CD4-positive, alpha-beta memory T cell (primary cell): ENCODE data around the gene RAP1GAP. TPM values are rescaled to one million over a fixed set of nuclear protein-coding genes. Genes with fewer than 3 reads are reported as not detected.
"Not testable (repeated sequence)": the region's sequence is repeated elsewhere in the genome, so short reads cannot be mapped to it uniquely, and the experiment has no call there.

Experiments
- CTCF ChIA-PET: fragments of 350-600 bp; sonication (Branson Sonifier 250); formaldehyde crosslinking; loops from one replicate; lab custom pipeline; 2021; ENCODE audit warnings: inconsistent platforms; ENCODE audit not compliant: partially characterized antibody; lab: Charles Lee
- POLR2A ChIA-PET: fragments of 350-600 bp; sonication (Branson Sonifier 250); formaldehyde crosslinking; loops from one replicate; lab custom pipeline; 2021; ENCODE audit not compliant: partially characterized antibody; lab: Charles Lee
- DNase-seq, 5 donors: peaks; one replicate each; pipeline versions ENCODE4 v3.0.0 to v3.0.0-alpha.2; 2020 to 2022; ENCODE audit warnings: mixed read lengths in 1 of 5
- H3K27ac ChIP-seq: one replicate; pipeline ENCODE4 v1.7.0; 2013; ENCODE audit warnings: low read depth, low read length
- H3K27me3 ChIP-seq: 2 replicates; pipeline ENCODE4 v1.7.0; 2013; ENCODE audit warnings: mild to moderate bottlenecking, low read length, moderate library complexity; ENCODE audit not compliant: insufficient read depth
- H3K36me3 ChIP-seq: 2 replicates; pipeline ENCODE4 v1.7.0; 2013; ENCODE audit warnings: mild to moderate bottlenecking, low read length, moderate library complexity; ENCODE audit not compliant: insufficient read depth
- H3K4me1 ChIP-seq: 2 replicates; pipeline ENCODE4 v1.7.0; 2013; ENCODE audit warnings: mild to moderate bottlenecking, low read length, moderate library complexity; ENCODE audit not compliant: insufficient read depth
- H3K4me3 ChIP-seq, 2 donors: one replicate each; pipeline ENCODE4 v1.7.0; 2013; ENCODE audit warnings: low read length in 2 of 2, mild to moderate bottlenecking in 1 of 2
- H3K9me3 ChIP-seq, 2 donors: one replicate each; pipeline ENCODE4 v1.7.0; 2013; ENCODE audit warnings: low read length in 2 of 2, control low read depth in 1 of 2; ENCODE audit not compliant: control insufficient read depth in 1 of 2
- H3K27ac Mint-ChIP-seq, 7 donors: one replicate each; pipeline ENCODE4 v1.8.0; 2020 to 2021; ENCODE audit warnings: mixed read lengths in 7 of 7, mild to moderate bottlenecking in 6 of 7, inconsistent platforms in 3 of 7, moderate library complexity in 3 of 7
- H3K27me3 Mint-ChIP-seq, 2 donors: one replicate each; pipeline ENCODE4 v1.8.0; 2020 to 2021; ENCODE audit warnings: mixed read lengths in 2 of 2
- H3K36me3 Mint-ChIP-seq, 2 donors: one replicate each; pipeline ENCODE4 v1.8.0; 2020 to 2021; ENCODE audit warnings: mixed read lengths in 2 of 2, inconsistent platforms in 1 of 2, mild to moderate bottlenecking in 1 of 2
- H3K4me1 Mint-ChIP-seq, 4 donors: one replicate each; pipeline ENCODE4 v1.8.0; 2020 to 2021; ENCODE audit warnings: mixed read lengths in 4 of 4, mild to moderate bottlenecking in 1 of 4
- H3K4me3 Mint-ChIP-seq, 8 donors: one replicate each; pipeline ENCODE4 v1.8.0; 2020 to 2021; ENCODE audit warnings: mixed read lengths in 8 of 8, mild to moderate bottlenecking in 7 of 8, moderate library complexity in 6 of 8, inconsistent platforms in 3 of 8
- H3K9me3 Mint-ChIP-seq, 8 donors: one replicate each; pipeline ENCODE4 v1.8.0; 2020 to 2021; ENCODE audit warnings: mixed read lengths in 8 of 8, mild to moderate bottlenecking in 5 of 8, inconsistent platforms in 3 of 8, moderate library complexity in 1 of 8
- intact Hi-C: fragments of 100-400 bp; cut with micrococcal nuclease; formaldehyde crosslinking; loops from one replicate; pipeline ENCODE4 v1.15.1; 2023
- polyA plus RNA-seq, 2 donors: library from polyadenylated mRNA; unstranded; fragments of 300-500 nt; fragmentation: Illumina TruSeq; gene quantifications; one replicate each; pipeline ENCODE4 v1.2.3, GENCODE V29; 2021
- total RNA-seq, 2 experiments: library from RNA; stranded (reverse); gene quantifications; one replicate each; pipeline ENCODE4 v1.2.3, GENCODE V29; 2021

Gene RAP1GAP
- total and polyA plus RNA-seq, 4 experiments from 2014 or later, result 0.23 to 0.72 TPM; not detected in 2

DNA sequence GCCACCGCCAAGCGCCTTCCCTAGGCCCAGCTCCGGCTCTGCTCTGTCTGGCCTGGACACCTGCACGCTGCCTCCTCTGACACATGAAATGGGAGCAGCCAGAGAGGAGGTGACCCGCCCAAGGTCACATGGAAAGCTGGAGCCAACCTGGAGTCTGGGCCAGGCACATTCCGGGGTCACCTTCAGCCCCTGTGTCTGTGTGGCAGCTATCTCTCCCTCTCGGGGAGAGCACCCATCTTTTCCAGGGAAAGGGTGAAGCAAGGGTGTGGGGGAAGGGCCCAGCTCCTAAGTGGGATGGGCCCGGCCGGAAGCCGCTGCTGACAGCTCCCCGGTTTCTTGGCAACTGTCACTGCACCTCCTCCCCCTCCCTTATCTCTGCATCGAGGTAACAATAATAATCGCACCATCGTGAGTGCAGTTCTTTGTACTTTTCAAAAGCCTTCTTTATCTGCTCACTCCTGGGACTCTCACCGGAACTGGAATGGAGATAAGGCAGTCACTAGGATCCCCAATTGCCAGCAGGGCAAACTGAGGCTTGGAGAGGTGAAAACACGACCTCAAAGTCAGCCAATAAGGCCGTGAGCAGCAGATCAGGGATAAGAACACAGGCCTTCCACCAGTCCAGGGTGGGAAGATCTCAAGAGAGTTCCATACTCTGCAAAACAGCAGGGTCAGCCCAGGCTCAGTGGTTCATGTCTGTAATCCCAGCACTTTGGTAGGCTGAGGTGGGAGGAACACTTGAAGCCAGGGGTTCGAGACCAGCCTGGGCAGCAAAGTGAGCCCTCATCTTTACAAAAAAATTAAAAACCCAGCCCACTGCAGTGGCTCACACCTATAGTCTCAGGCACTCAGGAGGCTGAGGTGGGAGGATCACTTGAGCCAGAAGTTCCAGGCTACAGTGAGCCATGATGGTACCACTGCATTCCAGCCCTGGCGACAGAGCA, 36.9 kb downstream of the RAP1GAP start:
- Histone ChIP-seq H3K4me3 (no peak overlapping the region), H3K4me1 (no peaks in the 10 kb centered on the region), H3K27me3 (no peaks in the 10 kb centered on the region), H3K36me3 (no peaks in the 10 kb centered on the region), H3K27ac (no peak overlapping the region), H3K9me3 (no peaks in the 10 kb centered on the region)
- Mint-ChIP-seq H3K9me3 (peaks cover 0 to 1% (median 0%) of the 10 kb centered on the region in 8 donors), H3K27ac (no peak overlapping the region), H3K4me1 (no peaks in the 10 kb centered on the region), H3K4me3 (no peak overlapping the region), H3K27me3 (peaks cover 5 to 11% of the 10 kb centered on the region in 2 donors), H3K36me3 (no peaks in the 10 kb centered on the region)
- ChIA-PET CTCF (interaction anchor here (0.6 kb wide), 1 partner anchor 13 kb away, joined by 3 read pairs; no protein-coding TSS in a partner anchor), POLR2A (no interaction called here)
- no peak for DNase-seq
- intact Hi-C loops, result no loop called here

DNA sequence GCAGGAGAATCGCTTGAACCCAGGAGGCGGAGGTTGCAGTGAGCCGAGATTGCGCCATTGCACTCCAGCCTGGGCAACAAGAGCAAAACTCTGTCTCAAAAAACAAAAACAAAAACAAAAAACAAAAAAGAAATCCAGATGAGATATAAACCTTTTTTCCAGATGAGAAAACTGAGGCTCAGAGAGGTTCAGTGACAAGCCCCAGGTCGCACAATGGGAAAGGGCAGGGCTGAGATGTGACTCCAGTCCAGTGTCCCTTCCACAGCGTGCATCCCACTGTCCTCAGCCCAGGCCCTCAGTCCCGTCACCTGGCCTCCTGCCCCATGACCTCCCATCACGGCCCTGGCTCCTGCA, 37.6 kb downstream of the RAP1GAP start:
- intact Hi-C loops, result not testable (repeated sequence)

DNA sequence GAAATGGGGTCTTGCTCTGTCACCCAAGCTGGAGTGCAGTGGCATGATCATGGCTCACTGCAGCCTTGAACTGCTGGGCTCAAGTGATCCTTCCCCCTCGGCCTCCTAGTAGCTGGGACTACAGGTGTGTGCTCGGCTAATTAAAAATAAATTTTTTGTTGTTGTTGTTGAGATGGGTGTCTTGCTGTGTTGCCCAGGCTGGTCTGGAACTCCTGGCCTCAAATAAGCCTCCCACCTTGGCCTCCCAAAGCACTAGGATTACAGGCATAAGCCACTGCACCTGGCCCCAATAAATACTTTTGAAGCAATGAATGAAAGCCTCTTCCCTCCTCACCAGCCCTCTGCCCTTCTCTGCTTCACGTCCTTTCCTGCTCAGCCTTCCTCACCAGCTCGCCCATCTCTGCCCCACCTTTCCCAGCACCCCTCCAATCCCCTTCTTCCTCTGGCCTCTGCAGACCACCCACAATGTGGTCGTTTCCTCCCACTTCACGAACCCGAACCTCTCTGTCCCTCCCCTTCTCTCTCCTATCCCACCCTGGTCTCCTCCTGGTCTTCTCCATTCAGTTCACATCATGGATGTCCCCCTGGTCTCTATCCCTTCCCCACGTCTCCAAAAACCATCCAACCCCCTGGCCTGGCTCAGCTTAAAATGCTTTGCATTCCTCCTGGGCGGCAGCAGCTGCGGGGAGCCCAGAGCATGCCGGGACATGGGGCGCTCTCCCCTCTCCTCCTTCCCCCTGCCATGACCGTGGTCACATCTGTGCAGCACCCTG, 38.4 kb downstream of the RAP1GAP start:
- H3K27ac Mint-ChIP-seq, result no peak overlapping the region
- Histone ChIP-seq H3K36me3 (no peaks in the 10 kb centered on the region), H3K4me1 (no peaks in the 10 kb centered on the region), H3K27me3 (no peaks in the 10 kb centered on the region), H3K27ac (no peak overlapping the region), H3K4me3 (no peak overlapping the region), H3K9me3 (no peaks in the 10 kb centered on the region)
- no peaks in the 10 kb centered on the region for H3K4me1 Mint-ChIP-seq
- no peak for DNase-seq
- peaks cover 5 to 11% of the 10 kb centered on the region in 2 donors for H3K27me3 Mint-ChIP-seq
- intact Hi-C loops, result no loop called here
- peaks cover 0 to 1% (median 0%) of the 10 kb centered on the region in 8 donors for H3K9me3 Mint-ChIP-seq
- no peaks in the 10 kb centered on the region for H3K36me3 Mint-ChIP-seq
- H3K4me3 Mint-ChIP-seq, result no peak overlapping the region
- ChIA-PET POLR2A (no interaction called here), CTCF (no interaction called here)

More for the DNA sequence above, 37.6 kb downstream of the RAP1GAP start:
- H3K36me3 Mint-ChIP-seq, DNase-seq, H3K36me3 ChIP-seq, H3K4me3 ChIP-seq, H3K9me3 ChIP-seq, H3K4me3 Mint-ChIP-seq, H3K4me1 ChIP-seq, H3K27me3 ChIP-seq, H3K27ac ChIP-seq, H3K4me1 Mint-ChIP-seq, H3K27ac Mint-ChIP-seq, POLR2A ChIA-PET, H3K9me3 Mint-ChIP-seq: not testable (repeated sequence)
- CTCF ChIA-PET, result interaction anchor here (0.6 kb wide), 1 partner anchor 13 kb away, joined by 3 read pairs; no protein-coding TSS in a partner anchor
- peaks cover 5 to 11% of the 10 kb centered on the region in 2 donors for H3K27me3 Mint-ChIP-seq

DNA sequence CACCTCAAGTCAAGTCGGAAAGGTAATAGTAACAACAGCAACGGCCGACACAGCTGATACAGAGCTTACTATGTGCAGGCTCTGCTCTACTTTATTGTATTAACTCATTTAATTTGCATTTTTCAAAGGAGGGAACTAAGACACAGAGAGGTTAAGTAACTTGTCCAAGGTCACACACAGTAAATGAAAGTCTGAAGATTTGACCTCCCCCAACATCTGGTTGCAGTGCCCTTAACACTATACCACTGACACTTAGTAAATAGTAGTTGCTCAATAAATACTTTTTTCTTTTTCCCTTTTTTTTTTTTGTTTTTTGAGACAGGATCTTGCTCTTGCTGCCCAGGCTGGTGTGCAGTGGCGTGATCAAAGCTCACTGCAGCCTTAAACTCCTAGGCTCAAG, 39.2 kb downstream of the RAP1GAP start:
- no peaks in the 10 kb centered on the region for H3K36me3 Mint-ChIP-seq
- no peaks in the 10 kb centered on the region for H3K36me3 ChIP-seq
- intact Hi-C loops, result no loop called here
- ChIA-PET CTCF (no interaction called here), POLR2A (no interaction called here)
- H3K4me1 ChIP-seq, result no peaks in the 10 kb centered on the region
- peaks cover 5 to 11% of the 10 kb centered on the region in 2 donors for H3K27me3 Mint-ChIP-seq
- no peaks in the 10 kb centered on the region for H3K9me3 Mint-ChIP-seq
- H3K4me1 Mint-ChIP-seq, result no peaks in the 10 kb centered on the region
- H3K4me3 Mint-ChIP-seq, result no peak overlapping the region
- H3K9me3 ChIP-seq, result no peaks in the 10 kb centered on the region
- no peak overlapping the region for H3K27ac Mint-ChIP-seq
- H3K27me3 ChIP-seq, result no peaks in the 10 kb centered on the region
- H3K4me3 ChIP-seq, result no peak overlapping the region
- H3K27ac ChIP-seq, result no peak overlapping the region
- DNase-seq, result no peak

DNA sequence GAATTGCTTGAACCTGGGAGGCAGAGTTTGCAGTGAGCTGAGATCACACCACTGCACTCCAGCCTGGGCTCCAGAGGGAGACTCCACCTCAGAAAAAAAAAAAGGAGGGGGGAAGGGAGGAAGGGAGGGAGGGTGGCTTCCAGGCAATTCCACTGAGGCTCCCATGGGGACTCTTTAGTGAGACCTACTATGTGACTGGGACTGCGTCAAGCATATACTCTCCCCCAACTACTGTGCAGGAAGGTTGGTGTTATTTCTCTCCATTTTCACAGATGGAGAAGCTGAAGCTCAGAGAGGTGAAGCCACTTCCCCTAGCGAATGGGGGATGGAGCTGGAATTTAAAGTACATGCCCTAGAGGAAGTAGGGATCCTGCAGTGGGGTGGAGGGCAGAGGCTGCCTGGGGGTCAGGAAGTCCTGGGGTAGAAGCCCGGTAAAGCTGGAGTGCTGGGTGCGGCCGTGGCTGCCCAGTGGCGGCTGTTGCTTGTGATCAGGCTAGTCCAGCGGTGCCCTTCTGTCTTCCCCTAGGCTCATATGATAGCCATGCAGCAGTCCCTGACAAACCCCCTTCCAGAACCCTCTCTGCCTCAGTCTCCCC, 40.3 kb downstream of the RAP1GAP start:
- Histone ChIP-seq H3K4me3 (no peak overlapping the region), H3K4me1 (no peaks in the 10 kb centered on the region), H3K9me3 (no peaks in the 10 kb centered on the region), H3K36me3 (no peaks in the 10 kb centered on the region), H3K27ac (no peak overlapping the region), H3K27me3 (no peaks in the 10 kb centered on the region)
- peaks cover 0 to 3% (median 0%) of the 10 kb centered on the region in 4 donors for H3K4me1 Mint-ChIP-seq
- no peak overlapping the region for H3K4me3 Mint-ChIP-seq
- no peaks in the 10 kb centered on the region for H3K9me3 Mint-ChIP-seq
- H3K36me3 Mint-ChIP-seq, result no peaks in the 10 kb centered on the region
- ChIA-PET POLR2A (no interaction called here), CTCF (no interaction called here)
- peaks cover 6 to 13% of the 10 kb centered on the region in 2 donors for H3K27me3 Mint-ChIP-seq
- no peak for DNase-seq
- H3K27ac Mint-ChIP-seq, result no peak overlapping the region
- intact Hi-C loops, result no loop called here

DNA sequence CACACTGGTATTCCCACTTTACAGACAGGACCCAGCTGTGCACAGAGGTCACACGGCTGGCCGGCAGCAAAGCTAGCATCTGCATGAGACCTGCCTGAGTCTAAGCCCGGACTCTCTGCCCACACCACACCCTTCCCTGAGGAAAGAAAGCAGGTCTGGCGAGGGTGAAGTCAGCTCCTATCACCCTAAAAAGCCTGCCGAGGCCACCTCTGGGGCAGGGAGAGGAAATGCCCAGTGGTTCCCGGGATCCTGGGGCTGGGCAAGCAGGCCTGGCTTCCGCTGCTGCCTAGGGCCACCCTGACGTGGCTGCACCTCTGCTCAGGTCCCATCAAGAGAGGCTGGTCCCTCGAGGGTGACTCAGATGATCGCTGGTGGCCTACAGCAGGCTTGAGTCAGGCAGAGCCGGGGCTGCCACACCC, 42.2 kb downstream of the RAP1GAP start:
- Mint-ChIP-seq H3K4me3 (no peak overlapping the region), H3K27ac (no peak overlapping the region), H3K36me3 (no peaks in the 10 kb centered on the region), H3K4me1 (peaks cover 2 to 5% (median 3%) of the 10 kb centered on the region in 4 donors), H3K27me3 (peaks cover 9 to 16% of the 10 kb centered on the region in 2 donors), H3K9me3 (no peaks in the 10 kb centered on the region)
- no peaks in the 10 kb centered on the region for H3K4me1 ChIP-seq
- H3K4me3 ChIP-seq, result no peak overlapping the region
- DNase-seq, result no peak
- H3K27me3 ChIP-seq, result no peaks in the 10 kb centered on the region
- H3K9me3 ChIP-seq, result no peaks in the 10 kb centered on the region
- H3K27ac ChIP-seq, result no peak overlapping the region
- CTCF ChIA-PET, result no interaction called here
- H3K36me3 ChIP-seq, result no peaks in the 10 kb centered on the region
- POLR2A ChIA-PET, result no interaction called here
- intact Hi-C loops, result no loop called here
